Measurements from ENCODE around the gene MAP4. TPM values are rescaled to one million over a fixed set of nuclear protein-coding genes. Genes with fewer than 3 reads are reported as not detected.

Gene MAP4
- total RNA-seq, 1 donor from 2014 or later, result 191 TPM

DNA sequence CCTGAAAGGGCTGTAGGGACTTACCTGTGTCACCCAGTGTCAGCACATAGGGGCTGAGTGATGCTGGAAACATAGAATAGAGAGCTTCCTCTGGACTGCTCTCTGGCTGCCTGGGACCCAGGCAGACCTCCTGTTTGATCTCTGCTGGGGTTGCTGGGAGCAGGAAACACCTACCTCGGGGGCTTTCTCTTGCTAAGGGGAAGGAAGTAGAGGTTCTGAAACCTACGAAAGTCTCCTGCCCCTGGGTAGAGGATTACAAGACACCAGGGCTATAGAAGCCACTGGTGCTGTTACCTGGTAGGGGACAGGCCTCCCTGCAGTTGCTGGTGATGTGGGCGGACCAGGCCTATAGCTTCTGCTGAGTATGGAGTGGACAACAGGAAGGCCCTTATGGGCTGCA is 131.6 kb downstream of the MAP4 start:
- TF ChIP-seq, protein P1, sequence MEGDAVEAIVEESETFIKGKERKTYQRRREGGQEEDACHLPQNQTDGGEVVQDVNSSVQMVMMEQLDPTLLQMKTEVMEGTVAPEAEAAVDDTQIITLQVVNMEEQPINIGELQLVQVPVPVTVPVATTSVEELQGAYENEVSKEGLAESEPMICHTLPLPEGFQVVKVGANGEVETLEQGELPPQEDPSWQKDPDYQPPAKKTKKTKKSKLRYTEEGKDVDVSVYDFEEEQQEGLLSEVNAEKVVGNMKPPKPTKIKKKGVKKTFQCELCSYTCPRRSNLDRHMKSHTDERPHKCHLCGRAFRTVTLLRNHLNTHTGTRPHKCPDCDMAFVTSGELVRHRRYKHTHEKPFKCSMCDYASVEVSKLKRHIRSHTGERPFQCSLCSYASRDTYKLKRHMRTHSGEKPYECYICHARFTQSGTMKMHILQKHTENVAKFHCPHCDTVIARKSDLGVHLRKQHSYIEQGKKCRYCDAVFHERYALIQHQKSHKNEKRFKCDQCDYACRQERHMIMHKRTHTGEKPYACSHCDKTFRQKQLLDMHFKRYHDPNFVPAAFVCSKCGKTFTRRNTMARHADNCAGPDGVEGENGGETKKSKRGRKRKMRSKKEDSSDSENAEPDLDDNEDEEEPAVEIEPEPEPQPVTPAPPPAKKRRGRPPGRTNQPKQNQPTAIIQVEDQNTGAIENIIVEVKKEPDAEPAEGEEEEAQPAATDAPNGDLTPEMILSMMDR (IDR thresholded peaks at IDR 0.05), result no peak
- ATAC-seq (no peak), DNase-seq (no peak)
- H3K27me3 ChIP-seq, result no peaks in the 10 kb centered on the region
- H3K4me3 ChIP-seq, result no peak overlapping the region
- no peak overlapping the region for H3K27ac ChIP-seq
- H3K4me1 ChIP-seq, result no peaks in the 10 kb centered on the region
- H3K9me3 ChIP-seq, result no peaks in the 10 kb centered on the region
- intact Hi-C loops (cut with DNase I), result no loop called here
- peaks cover 9% of the 10 kb centered on the region for H3K36me3 ChIP-seq

DNA sequence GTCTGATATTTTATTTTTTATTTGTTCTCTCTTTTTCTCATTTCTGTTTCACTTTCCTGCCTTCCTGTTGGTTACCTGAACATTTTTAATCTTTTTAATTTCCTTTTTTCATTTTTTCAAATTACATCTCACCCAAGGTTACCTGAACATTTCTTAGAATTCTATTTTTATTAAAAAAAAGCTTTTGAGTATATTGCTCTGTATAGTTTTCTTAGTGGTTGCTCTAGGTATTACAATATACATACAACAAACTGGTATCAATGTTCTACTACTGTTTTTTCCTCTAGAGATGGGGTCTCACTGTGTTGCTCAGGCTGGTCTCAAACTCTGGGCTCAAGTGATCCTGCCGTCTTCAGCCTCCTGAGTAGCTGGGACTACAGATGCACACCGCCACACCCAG is 133.9 kb downstream of the MAP4 start:
- Histone ChIP-seq H3K4me1 (no peaks in the 10 kb centered on the region), H3K4me3 (no peak overlapping the region), H3K27ac (no peak overlapping the region), H3K27me3 (no peaks in the 10 kb centered on the region), H3K36me3 (peaks cover 10% of the 10 kb centered on the region), H3K9me3 (no peaks in the 10 kb centered on the region)
- intact Hi-C loops (cut with DNase I), result no loop called here
- TF ChIP-seq, protein P1 (IDR thresholded peaks at IDR 0.05), result no peak
- no peak for DNase-seq
- ATAC-seq, result no peak

DNA sequence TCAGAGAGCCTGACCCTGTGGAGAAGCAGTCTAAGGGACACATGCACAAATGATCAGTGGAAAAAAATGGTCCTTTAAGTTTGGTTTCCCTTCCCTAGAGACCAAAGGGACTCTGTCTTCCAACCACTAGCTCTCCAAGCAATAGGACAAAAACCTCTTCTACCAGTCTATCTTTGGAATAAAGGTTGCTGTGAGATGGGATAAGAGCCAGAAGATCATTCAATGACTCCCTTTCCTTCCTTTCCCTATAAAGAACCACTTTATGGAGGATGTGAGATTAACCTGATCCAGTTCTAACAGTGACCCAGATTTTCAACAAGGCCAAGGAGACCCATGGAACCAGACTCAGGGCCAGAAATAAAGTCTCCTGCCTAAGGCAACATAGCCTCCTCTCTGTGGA is 138.5 kb downstream of the MAP4 start:
- peaks cover 32% of the 10 kb centered on the region for H3K36me3 ChIP-seq
- no peak overlapping the region for H3K27ac ChIP-seq
- H3K4me3 ChIP-seq, result no peak overlapping the region
- H3K27me3 ChIP-seq, result no peaks in the 10 kb centered on the region
- no peaks in the 10 kb centered on the region for H3K9me3 ChIP-seq
- no peak for ATAC-seq
- no peak for DNase-seq
- no peaks in the 10 kb centered on the region for H3K4me1 ChIP-seq
- intact Hi-C loops (cut with DNase I), result no loop called here
- TF ChIP-seq, protein P1 (IDR thresholded peaks at IDR 0.05), result no peak

DNA sequence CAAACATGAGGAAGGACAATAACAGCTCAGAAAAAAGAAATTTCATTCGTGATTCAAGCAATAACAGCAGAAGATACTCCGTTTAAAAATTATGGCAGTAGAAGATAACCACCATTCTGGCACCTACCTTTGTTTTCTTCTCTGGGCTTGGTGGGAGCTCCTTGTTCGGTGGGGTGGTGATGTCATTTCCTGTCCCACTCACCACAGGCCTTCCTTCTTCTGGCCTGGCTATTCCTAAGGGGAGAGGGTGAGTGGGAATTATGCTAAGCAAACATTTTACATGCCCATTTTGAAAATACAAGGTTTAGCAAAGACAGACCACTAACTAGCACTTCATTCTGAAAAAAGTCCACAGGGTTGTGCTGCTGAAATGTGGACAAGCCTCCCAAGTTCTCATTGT is 138.9 kb downstream of the MAP4 start:
- H3K9me3 ChIP-seq, result no peaks in the 10 kb centered on the region
- DNase-seq (no peak), ATAC-seq (no peak)
- peaks cover 36% of the 10 kb centered on the region for H3K36me3 ChIP-seq
- no peaks in the 10 kb centered on the region for H3K27me3 ChIP-seq
- H3K4me3 ChIP-seq, result no peak overlapping the region
- TF ChIP-seq, protein P1 (IDR thresholded peaks at IDR 0.05), result no peak
- intact Hi-C loops (cut with DNase I), result no loop called here
- H3K27ac ChIP-seq, result no peak overlapping the region
- H3K4me1 ChIP-seq, result no peaks in the 10 kb centered on the region

DNA sequence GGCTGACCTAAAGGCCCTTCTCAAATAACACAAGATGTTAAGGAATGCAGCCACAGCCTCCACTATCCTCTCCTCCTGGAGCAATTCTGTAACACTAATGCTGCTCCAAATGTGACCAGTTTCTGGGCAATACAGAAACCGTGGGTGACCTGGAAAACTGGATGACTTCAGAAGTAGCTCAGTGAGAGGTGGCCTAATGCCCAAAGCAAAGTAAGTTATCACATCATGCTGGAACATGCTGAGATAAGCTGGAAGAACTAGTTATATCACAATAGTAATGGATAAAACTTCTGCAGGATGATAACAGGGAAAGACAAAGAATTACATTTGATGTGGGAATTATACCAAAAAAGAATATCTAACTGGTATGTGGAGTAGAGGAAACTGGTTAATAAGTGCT is 141.3 kb downstream of the MAP4 start:
- no peak for DNase-seq
- TF ChIP-seq, protein P1 (IDR thresholded peaks at IDR 0.05), result no peak
- intact Hi-C loops (cut with DNase I), result no loop called here
- Histone ChIP-seq H3K36me3 (peaks cover 60% of the 10 kb centered on the region), H3K27me3 (no peaks in the 10 kb centered on the region), H3K27ac (no peak overlapping the region), H3K4me1 (no peaks in the 10 kb centered on the region), H3K4me3 (no peak overlapping the region), H3K9me3 (no peaks in the 10 kb centered on the region)
- ATAC-seq, result no peak

DNA sequence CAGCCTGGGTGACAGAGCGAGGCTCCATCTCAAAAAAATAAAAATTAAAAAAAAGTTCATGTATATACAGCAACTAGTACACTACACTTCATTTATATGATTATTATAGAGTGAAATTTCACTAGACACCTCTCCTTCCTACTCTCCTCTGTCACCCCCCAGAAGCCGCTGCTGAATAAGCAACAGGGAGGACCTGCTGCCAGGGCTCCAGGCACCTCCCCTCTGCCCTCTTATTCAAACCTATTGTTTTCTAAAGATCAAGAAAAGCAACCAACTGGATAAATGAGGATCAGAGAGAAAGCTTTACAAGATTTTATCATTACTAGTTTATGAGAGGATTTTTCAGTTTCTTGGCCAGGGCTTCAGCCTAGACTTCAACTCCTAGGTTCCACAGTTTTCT is 141.8 kb downstream of the MAP4 start:
- Histone ChIP-seq H3K9me3 (no peaks in the 10 kb centered on the region), H3K4me3 (no peak overlapping the region), H3K27ac (no peak overlapping the region), H3K4me1 (no peaks in the 10 kb centered on the region), H3K36me3 (peaks cover 65% of the 10 kb centered on the region), H3K27me3 (no peaks in the 10 kb centered on the region)
- no peak for DNase-seq
- intact Hi-C loops (cut with DNase I), result no loop called here
- TF ChIP-seq, protein P1 (IDR thresholded peaks at IDR 0.05), result no peak
- ATAC-seq, result no peak

Data from upper lobe of right lung (tissue), 1 donor.